Retinal pigment epithelial cell (primary cell): ENCODE measurements around the gene EEF1B2.

Experiments used
- DNase-seq: peaks from one replicate; pipeline ENCODE4 v3.0.0-alpha.2; 2010; ENCODE audit warnings: low read depth
- H3K4me3 ChIP-seq: 2 replicates; pipeline ENCODE4 v1.5.1; 2011; ENCODE audit warnings: mild to moderate bottlenecking, low read length, control low read depth, moderate library complexity
- CTCF ChIP-seq: conservative IDR thresholded peaks from 2 replicates; pipeline ENCODE4 v1.5.1; 2011; ENCODE audit warnings: low read depth, low read length, control low read depth, inconsistent platforms

Gene EEF1B2

GRCh38 chr2:206190111-206190510 is 30.4 kb downstream of the EEF1B2 start:
- TF ChIP-seq CTCF: no peak
- H3K4me3 ChIP-seq: no peak overlapping the region
- DNase-seq: no peak

- no peak for DNase-seq
- no peak for TF ChIP-seq CTCF
- no peak overlapping the region for H3K4me3 ChIP-seq
Measured at GRCh38 chr2:206190689-206191088, 31.0 kb downstream of the EEF1B2 start.

- TF ChIP-seq CTCF: no peak
- no peak for DNase-seq
- no peak overlapping the region for H3K4me3 ChIP-seq
Measured at GRCh38 chr2:206192157-206192556, 32.5 kb downstream of the EEF1B2 start.

GRCh38 chr2:206193671-206194357 is 34.1 kb downstream of the EEF1B2 start:
- DNase-seq: no peak
- H3K4me3 ChIP-seq: no peak overlapping the region
- TF ChIP-seq CTCF: no peak

- H3K4me3 ChIP-seq: no peak overlapping the region
- no peak for DNase-seq
- TF ChIP-seq CTCF: no peak
Measured at GRCh38 chr2:206198677-206199076, 39.0 kb downstream of the EEF1B2 start.

- TF ChIP-seq CTCF: no peak
- no peak for DNase-seq
- H3K4me3 ChIP-seq: no peak overlapping the region
Measured at GRCh38 chr2:206201075-206201848, 41.6 kb downstream of the EEF1B2 start.

GRCh38 chr2:206202446-206202845 is 42.8 kb downstream of the EEF1B2 start:
- TF ChIP-seq CTCF: no peak
- H3K4me3 ChIP-seq: no peak overlapping the region
- no peak for DNase-seq
